GM12878 (cell line): Measurements from ENCODE around the gene ZNF527. TPM values are rescaled to one million over a fixed set of nuclear protein-coding genes. Genes with fewer than 3 reads are reported as not detected.

Source experiments
- ATAC-seq: fragments of 200-7000 bp; cut with Tn5 transposase; 3 replicates; pipeline ENCODE4 v1.9.1; 2020; ENCODE audit warnings: mild to moderate bottlenecking, moderate library complexity
- BruUV-seq: library from RNA; stranded (reverse); fragments of 400-500 nt; replicated peaks from 2 replicates; lab custom pipeline; 2021; lab: Mats Ljungman, UMichigan
- CTCF ChIA-PET: fragments of 300-600 bp; sonication (Branson Sonifier 250); formaldehyde crosslinking; extraction: SDS; loops from one replicate; lab custom pipeline; 2021; ENCODE audit warnings: inconsistent platforms; lab: Yijun Ruan, JAX
- POLR2A ChIA-PET: fragments of 350-600 bp; formaldehyde crosslinking; extraction: SDS; loops from one replicate; lab custom pipeline; 2021; ENCODE audit warnings: inconsistent platforms; lab: Charles Lee
- RAD21 ChIA-PET: fragments of 300-600 bp; sonication (Branson Sonifier 250); formaldehyde crosslinking; loops from one replicate; lab custom pipeline; 2023; ENCODE audit warnings: antibody characterized with exemption; ENCODE audit not compliant: unreplicated experiment; lab: Charles Lee
- SMC1A ChIA-PET: fragments of 300-600 bp; sonication (Branson Sonifier 250); formaldehyde crosslinking; loops from one replicate; lab custom pipeline; 2023; ENCODE audit not compliant: unreplicated experiment, uncharacterized antibody; lab: Charles Lee
- DNase-seq: peaks from one replicate; pipeline ENCODE4 v3.0.0-alpha.2; 2011; ENCODE audit warnings: low read depth, low spot score
- FAIRE-seq: peaks from 3 replicates; lab custom pipeline; 2011; peaks lifted over from hg19 to GRCh38; lab: Jason Lieb, UNC
- H2AFZ ChIP-seq: 2 replicates; pipeline ENCODE4 v1.6.0; 2011; ENCODE audit warnings: low read depth, low read length, control low read depth; ENCODE audit not compliant: control insufficient read depth
- H3K27ac ChIP-seq: 2 replicates; pipeline ENCODE4 v1.5.1; 2011; ENCODE audit warnings: control low read depth; ENCODE audit not compliant: control insufficient read depth, insufficient read depth
- H3K27me3 ChIP-seq, 2 experiments: replicated peaks in 1 of 2; 2 replicates each; pipeline versions ENCODE4 v1.6.0 to v1.6.1; 2011; ENCODE audit warnings: low read length in 1 of 2; ENCODE audit not compliant: control insufficient read depth in 2 of 2, insufficient read depth in 2 of 2
- H3K36me3 ChIP-seq, 2 experiments: 2 replicates each; pipeline ENCODE4 v1.5.1; 2011; ENCODE audit warnings: low read length in 1 of 2; ENCODE audit not compliant: control insufficient read depth in 2 of 2, insufficient read depth in 2 of 2
- H3K4me1 ChIP-seq: 2 replicates; pipeline ENCODE4 v1.6.1; 2011; ENCODE audit warnings: mild to moderate bottlenecking, low read length, moderate library complexity, mixed read lengths; ENCODE audit not compliant: control insufficient read depth, insufficient read depth
- H3K4me2 ChIP-seq: 2 replicates; pipeline ENCODE4 v1.6.0; 2011; ENCODE audit warnings: control low read depth; ENCODE audit not compliant: control insufficient read depth, insufficient read depth
- H3K4me3 ChIP-seq: fragments of 200-600 bp; sonication (generic); 2 replicates; pipeline ENCODE4 v1.5.1; 2016
- H3K79me2 ChIP-seq: 2 replicates; pipeline ENCODE4 v1.6.0; 2011; ENCODE audit warnings: low read length; ENCODE audit not compliant: control insufficient read depth, insufficient read depth
- H3K9ac ChIP-seq: 2 replicates; pipeline ENCODE4 v1.8.0; 2011; ENCODE audit warnings: low read length, control low read depth, mixed read lengths; ENCODE audit not compliant: control insufficient read depth, insufficient read depth
- H3K9me3 ChIP-seq: replicated peaks from 3 replicates; pipeline ENCODE4 v1.5.1; 2011; ENCODE audit warnings: mild to moderate bottlenecking, low read length; ENCODE audit not compliant: control insufficient read depth, insufficient read depth
- H4K20me1 ChIP-seq: 2 replicates; pipeline ENCODE4 v1.6.0; 2011; ENCODE audit not compliant: control insufficient read depth, insufficient read depth
- BCL3 ChIP-seq: IDR thresholded peaks from 2 replicates; pipeline ENCODE4 v1.6.1; 2011; ENCODE audit warnings: borderline replicate concordance, low read depth, mild to moderate bottlenecking, moderate library complexity, low read length; ENCODE audit not compliant: insufficient read depth, poor library complexity, severe bottlenecking
- EP300 ChIP-seq, 2 experiments: fragments of 150-350 bp in 1 of 2; IDR thresholded peaks; 2 replicates each; pipeline ENCODE4 v1.6.1; 2011 to 2012; ENCODE audit warnings: low read depth in 2 of 2, low read length in 2 of 2, borderline replicate concordance in 1 of 2, improper control_type of control experiment in 1 of 2, inconsistent platforms in 1 of 2; ENCODE audit not compliant: control insufficient read depth in 1 of 2
- FOXK2 ChIP-seq: fragments of 450-650 bp; IDR thresholded peaks from 2 replicates; pipeline ENCODE4 v1.6.1; 2017; ENCODE audit warnings: mild to moderate bottlenecking, moderate library complexity
- NR2F1 ChIP-seq: fragments of 450-650 bp; conservative IDR thresholded peaks from 2 replicates; pipeline ENCODE4 v1.6.1; 2017; ENCODE audit warnings: mild to moderate bottlenecking
- NRF1 ChIP-seq: conservative IDR thresholded peaks from 2 replicates; pipeline ENCODE4 v1.6.1; 2011; ENCODE audit warnings: mild to moderate bottlenecking, low read depth, low read length, improper control_type of control experiment
- SIX5 ChIP-seq: IDR thresholded peaks from 2 replicates; pipeline ENCODE4 v1.6.1; 2011; ENCODE audit warnings: mild to moderate bottlenecking, low read depth, low read length, moderate library complexity; ENCODE audit not compliant: severe bottlenecking
- TAF1 ChIP-seq: IDR thresholded peaks from 2 replicates; pipeline ENCODE4 v1.6.1; 2011; ENCODE audit warnings: mild to moderate bottlenecking, low read depth, low read length, borderline replicate concordance
- ZNF622 ChIP-seq: fragments of 450-650 bp; IDR thresholded peaks from 2 replicates; pipeline ENCODE4 v1.6.1; 2017; ENCODE audit warnings: mild to moderate bottlenecking, inconsistent platforms
- WGBS: methylation state at CpG from one replicate; pipeline ENCODE4 v1.1.6; 2016; ENCODE audit warnings: low lambda C conversion rate; ENCODE audit not compliant: insufficient replicate concordance, insufficient coverage; ENCODE audit errors: missing lambda C conversion rate; 5-methylcytosine and 5-hydroxymethylcytosine counted together
- in situ Hi-C: fragments of 300-500 bp; cut with MboI; formaldehyde crosslinking; loops from 9 replicates; pipeline ENCODE4 v1.14.3; 2018; ENCODE audit warnings: mixed read lengths
- intact Hi-C: fragments of 100-400 bp; cut with micrococcal nuclease; formaldehyde crosslinking; loops from one replicate; pipeline ENCODE4 v1.14.2; 2022; ENCODE audit not compliant: unreplicated experiment
- polyA plus RNA-seq, 11 experiments: library from polyadenylated mRNA; depleted of rRNA in 4 of 11; unstranded in 6 of 11; stranded (reverse) in 5 of 11; fragments of >200 nt; fragmentation: Nextera tagmentation in 4 of 11; fragmentation: Illumina TruSeq in 1 of 11; extraction: Ambion mirVana in 4 of 11; extraction: Trizol in 1 of 11; gene quantifications; 1 replicate in 1 of 11; 2 replicates in 10 of 11; pipeline versions ENCODE4 v1.2.1 to v1.2.3, GENCODE V29; 2011 to 2016; ENCODE audit warnings: inconsistent platforms in 2 of 11, missing spikeins in 2 of 11, low read depth in 1 of 11
- total RNA-seq, 4 experiments: library from RNA; depleted of rRNA in 3 of 4; stranded (reverse); fragments of >200 nt in 3 of 4; fragmentation: Illumina TruSeq in 1 of 4; extraction: Trizol in 1 of 4; gene quantifications; 2 replicates each; pipeline versions ENCODE4 v1.2.1 to v1.2.3, GENCODE V29; 2013 to 2021
- TF ChIP-seq, protein P1 (sequence below): fragments of 450-650 bp; IDR thresholded peaks from 2 replicates; pipeline ENCODE4 v1.6.1; 2017; ENCODE audit warnings: mild to moderate bottlenecking, moderate library complexity

The ZNF527 gene
- total and polyA plus RNA-seq, 10 of the 15 experiments (the other 5 are each of a cell fraction or from before 2014, with no cell fraction given), result 2.0 to 5.6 (median 3.6) TPM

- H3K4me3 ChIP-seq, result no peak overlapping the region
- peaks cover 27% of the 10 kb centered on the region for H3K9me3 ChIP-seq
- H4K20me1 ChIP-seq, result no peaks in the 10 kb centered on the region
- BruUV-seq, result TSS peak; percentile 56
- TF ChIP-seq, protein P1, sequence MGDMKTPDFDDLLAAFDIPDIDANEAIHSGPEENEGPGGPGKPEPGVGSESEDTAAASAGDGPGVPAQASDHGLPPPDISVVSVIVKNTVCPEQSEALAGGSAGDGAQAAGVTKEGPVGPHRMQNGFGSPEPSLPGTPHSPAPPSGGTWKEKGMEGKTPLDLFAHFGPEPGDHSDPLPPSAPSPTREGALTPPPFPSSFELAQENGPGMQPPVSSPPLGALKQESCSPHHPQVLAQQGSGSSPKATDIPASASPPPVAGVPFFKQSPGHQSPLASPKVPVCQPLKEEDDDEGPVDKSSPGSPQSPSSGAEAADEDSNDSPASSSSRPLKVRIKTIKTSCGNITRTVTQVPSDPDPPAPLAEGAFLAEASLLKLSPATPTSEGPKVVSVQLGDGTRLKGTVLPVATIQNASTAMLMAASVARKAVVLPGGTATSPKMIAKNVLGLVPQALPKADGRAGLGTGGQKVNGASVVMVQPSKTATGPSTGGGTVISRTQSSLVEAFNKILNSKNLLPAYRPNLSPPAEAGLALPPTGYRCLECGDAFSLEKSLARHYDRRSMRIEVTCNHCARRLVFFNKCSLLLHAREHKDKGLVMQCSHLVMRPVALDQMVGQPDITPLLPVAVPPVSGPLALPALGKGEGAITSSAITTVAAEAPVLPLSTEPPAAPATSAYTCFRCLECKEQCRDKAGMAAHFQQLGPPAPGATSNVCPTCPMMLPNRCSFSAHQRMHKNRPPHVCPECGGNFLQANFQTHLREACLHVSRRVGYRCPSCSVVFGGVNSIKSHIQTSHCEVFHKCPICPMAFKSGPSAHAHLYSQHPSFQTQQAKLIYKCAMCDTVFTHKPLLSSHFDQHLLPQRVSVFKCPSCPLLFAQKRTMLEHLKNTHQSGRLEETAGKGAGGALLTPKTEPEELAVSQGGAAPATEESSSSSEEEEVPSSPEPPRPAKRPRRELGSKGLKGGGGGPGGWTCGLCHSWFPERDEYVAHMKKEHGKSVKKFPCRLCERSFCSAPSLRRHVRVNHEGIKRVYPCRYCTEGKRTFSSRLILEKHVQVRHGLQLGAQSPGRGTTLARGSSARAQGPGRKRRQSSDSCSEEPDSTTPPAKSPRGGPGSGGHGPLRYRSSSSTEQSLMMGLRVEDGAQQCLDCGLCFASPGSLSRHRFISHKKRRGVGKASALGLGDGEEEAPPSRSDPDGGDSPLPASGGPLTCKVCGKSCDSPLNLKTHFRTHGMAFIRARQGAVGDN, result no peak
- TF ChIP-seq FOXK2 (no peak), NR2F1 (no peak), NRF1 (no peak), TAF1 (no peak), EP300 (IDR thresholded peaks at IDR 0.05; ENCODE audit: borderline replicate concordance in 1 of 2, control insufficient read depth in 1 of 2, low read depth in 2 of 2, low read length in 2 of 2) (no peak), SIX5 (no peak), BCL3 (no peak), ZNF622 (no peak)
- ChIA-PET RAD21 (no interaction called here), POLR2A (no interaction called here), CTCF (no interaction called here), SMC1A (no interaction called here)
- H3K9ac ChIP-seq, result no peak overlapping the region
- no peak overlapping the region for H3K4me2 ChIP-seq
- H3K36me3 ChIP-seq, result peaks cover 11 to 22% of the 10 kb centered on the region in 2 experiments
- no peak for DNase-seq
- H3K27me3 ChIP-seq, result no peaks in the 10 kb centered on the region
- no peak overlapping the region for H2AFZ ChIP-seq
- H3K79me2 ChIP-seq, result no peaks in the 10 kb centered on the region
- WGBS, result 98% methylated on average over 6 of the region's 6 CpGs
- H3K4me1 ChIP-seq, result no peaks in the 10 kb centered on the region
- no peak for FAIRE-seq
- H3K27ac ChIP-seq, result no peak overlapping the region
- intact Hi-C loops (no loop called here), in situ Hi-C loops (no loop called here)
- ATAC-seq, result no peak
These were observed 8.2 kb upstream of the ZNF527 start for GRCh38 chr19:37362733-37363132.
